Heart left ventricle (tissue), 16 donors: ENCODE measurements around the gene OGDH. TPM values are rescaled to one million over a fixed set of nuclear protein-coding genes. Genes with fewer than 3 reads are reported as not detected.
A peak's percentile ranks its signal among the peaks of the same experiment; 100 is the strongest.

Experiments used
- ATAC-seq, 4 donors: fragments of 200-7000 bp; cut with Tn5 transposase; one replicate each; pipeline ENCODE4 v1.9.1; 2020 to 2022; ENCODE audit warnings: moderate library complexity in 4 of 4, mild to moderate bottlenecking in 3 of 4, moderate number of reproducible peaks in 1 of 4
- DNase-seq, 5 donors: peaks; one replicate each; pipeline ENCODE4 v3.0.0-alpha.2; 2020
- H3K27ac ChIP-seq, 12 donors: fragments of 200-600 bp; sonication (generic) in 4 of 12; one replicate each; pipeline versions ENCODE4 v1.5.0 to v1.8.0; 2016 to 2022; ENCODE audit warnings: mild to moderate bottlenecking in 2 of 12
- H3K27me3 ChIP-seq, 9 donors: fragments of 200-600 bp; sonication (generic) in 2 of 9; one replicate each; pipeline versions ENCODE4 v1.5.1 to v1.8.0; 2016 to 2022; ENCODE audit warnings: mild to moderate bottlenecking in 3 of 9
- H3K36me3 ChIP-seq, 9 donors: fragments of 200-600 bp; sonication (generic) in 2 of 9; one replicate each; pipeline versions ENCODE4 v1.5.0 to v1.8.0; 2018 to 2022; ENCODE audit warnings: mild to moderate bottlenecking in 2 of 9
- H3K4me1 ChIP-seq, 12 donors: fragments of 200-600 bp; sonication (generic) in 4 of 12; one replicate each; pipeline versions ENCODE4 v1.5.0 to v1.8.0; 2016 to 2022; ENCODE audit warnings: mild to moderate bottlenecking in 3 of 12
- H3K4me3 ChIP-seq, 12 donors: fragments of 200-600 bp; sonication (generic) in 4 of 12; one replicate each; pipeline versions ENCODE4 v1.5.0 to v1.8.0; 2017 to 2022; ENCODE audit warnings: mild to moderate bottlenecking in 9 of 12, moderate library complexity in 4 of 12
- H3K9me3 ChIP-seq, 12 donors: fragments of 200-600 bp; sonication (generic) in 4 of 12; one replicate each; pipeline versions ENCODE4 v1.5.0 to v1.8.0; 2016 to 2022; ENCODE audit warnings: mild to moderate bottlenecking in 1 of 12
- CTCF ChIP-seq, 12 donors: fragments of 200-600 bp; sonication (generic) in 4 of 12; IDR thresholded peaks; one replicate each; pipeline versions ENCODE4 v1.5.0 to v1.8.0; 2018 to 2022; ENCODE audit warnings: antibody characterized with exemption in 12 of 12, mild to moderate bottlenecking in 5 of 12
- POLR2A ChIP-seq, 2 donors: fragments of 450-650 bp; IDR thresholded peaks; one replicate each; pipeline ENCODE4 v1.6.1; 2017; ENCODE audit warnings: antibody characterized with exemption in 2 of 2, mild to moderate bottlenecking in 2 of 2, moderate library complexity in 2 of 2
- WGBS, 4 donors: extraction: QIAGEN DNeasy Blood & Tissue Kit in 2 of 4; methylation state at CpG; one replicate each; pipeline versions ENCODE4 v1.1.5 to v1.1.7; 2013 to 2018; 5-methylcytosine and 5-hydroxymethylcytosine counted together
- intact Hi-C, 10 donors: fragments of 100-400 bp; cut with DNase I; formaldehyde crosslinking; loops; one replicate each; pipeline versions ENCODE4 v1.11.1 to v1.14.2; 2022
- polyA plus RNA-seq, 2 donors: library from polyadenylated mRNA; stranded (reverse); fragments of 200-250 nt; gene quantifications; one replicate each; pipeline ENCODE4 v1.2.3, GENCODE V29; 2013
- total RNA-seq, 9 donors: library from RNA; depleted of rRNA in 2 of 9; stranded (reverse); fragments of >200 nt in 2 of 9; fragmentation: NEBNext Ultra II Directional in 3 of 9; extraction: Animal tissue kit (Norgen Biotek cat#: 25700) in 3 of 9; gene quantifications; one replicate each; pipeline versions ENCODE4 v1.1.0 to v1.2.4, GENCODE V29; 2016 to 2023
- donor health status: ischemic (EF 13 %, LVEDD 7.1; RV severe dilation, severe dysfunction).
- donor health status: healthy with polysubstance abuse.
- donor health status: DM: no; HTN: yes; CAD: no.
- donor health status: DM: no; HTN: no; CAD: no.
- donor health status: ischemic (EF 25% LVEDD 6.9; RV normal size, moderate dysfunction).
- donor health status: ischemic (EF 25% LVEDD 5.7; RV mildly dilated, moderate dysfunction).
- donor health status: healthy.
- donor health status: DM: yes; HTN: yes; CAD: no.
- donor health status: ischemic (EF 35%, LVEDD 5.7; RV mildly dilated, moderate dysfunction).
- donor health status: nonischemic (EF 11% LVEDD 7.7; RV severe dilation, severe dysfunction).
- donor health status: DM: yes; HTN: yes; CAD: no.
- donor health status: PGD.
- donor health status: ischemic (EF 29% LVEDD 5.4; RV normal size, mild dysfunction).
- donor health status: nonischemic (EF 23%, LVEDD 6.1; RV moderate dilation, normal function).

The OGDH gene
- total and polyA plus RNA-seq, 11 donors = 247 to 789 (median 633) TPM

GRCh38 chr7:44676776-44677175 is 70.3 kb downstream of the OGDH start:
- Histone ChIP-seq H3K27ac (peak overlapping the region in 5 of 12 donors; percentile 25 to 76 (median 65)), H3K27me3 (no peaks in the 10 kb centered on the region), H3K36me3 (peaks cover 0 to 93% (median 85%) of the 10 kb centered on the region in 9 donors), H3K9me3 (no peaks in the 10 kb centered on the region), H3K4me3 (no peak overlapping the region), H3K4me1 (peaks cover 0 to 30% (median 17%) of the 10 kb centered on the region in 12 donors)
- 85 to 95% (median 90%) methylated on average over 4 of the region's 4 CpGs for WGBS, 4 donors
- DNase-seq = no peak
- no peak for ATAC-seq
- intact Hi-C loops = loop anchor here in 1 of 10 donors (10.0 kb wide), 1 partner anchor 168 kb away; the partner anchor contains the start of gene H2AZ2
- no peak for TF ChIP-seq CTCF (IDR thresholded peaks at IDR 0.05)
- no peak for TF ChIP-seq POLR2A (IDR thresholded peaks at IDR 0.05)

- Histone ChIP-seq H3K4me3 (no peak overlapping the region), H3K27ac (peak overlapping the region in 11 of 12 donors; percentile 44 to 78 (median 68)), H3K27me3 (no peaks in the 10 kb centered on the region), H3K4me1 (peaks cover 0 to 30% (median 17%) of the 10 kb centered on the region in 12 donors), H3K36me3 (peaks cover 0 to 97% (median 93%) of the 10 kb centered on the region in 9 donors), H3K9me3 (no peaks in the 10 kb centered on the region)
- no peak for TF ChIP-seq POLR2A (IDR thresholded peaks at IDR 0.05)
- TF ChIP-seq CTCF (IDR thresholded peaks at IDR 0.05) = no peak
- DNase-seq (no peak), ATAC-seq (peak in 3 of 4 donors; percentile 20 to 24 (median 23))
- intact Hi-C loops = loop anchor here in 1 of 10 donors (10.0 kb wide), 1 partner anchor 167 kb away; the partner anchor contains the start of gene H2AZ2
- WGBS, 4 donors = 52 to 77% (median 66%) methylated on average over 3 to 4 of the region's 4 CpGs
Measured at GRCh38 chr7:44678101-44678470, 71.7 kb downstream of the OGDH start.

GRCh38 chr7:44678471-44679179 is 72.2 kb downstream of the OGDH start:
- TF ChIP-seq CTCF (IDR thresholded peaks at IDR 0.05) (no peak), POLR2A (IDR thresholded peaks at IDR 0.05) (no peak)
- DNase-seq = peak in 4 of 5 donors; percentile 50 to 82 (median 60)
- Histone ChIP-seq H3K9me3 (no peaks in the 10 kb centered on the region), H3K27ac (peak overlapping the region in 11 of 12 donors; percentile 44 to 78 (median 68)), H3K36me3 (peaks cover 2 to 97% (median 93%) of the 10 kb centered on the region in 9 donors), H3K27me3 (no peaks in the 10 kb centered on the region), H3K4me3 (no peak overlapping the region), H3K4me1 (peaks cover 0 to 30% (median 17%) of the 10 kb centered on the region in 12 donors)
- intact Hi-C loops = loop anchor here in 1 of 10 donors (10.0 kb wide), 1 partner anchor 166 kb away; the partner anchor contains the start of gene H2AZ2
- peak; percentile 62 to 81 (median 68) for ATAC-seq
- whole genome bisulfite sequencing, 4 donors = 54 to 62% (median 59%) methylated on average over 5 of the region's 5 CpGs

GRCh38 chr7:44681645-44682044 is 75.2 kb downstream of the OGDH start:
- H3K27ac ChIP-seq = no peak overlapping the region
- H3K4me1 ChIP-seq = peaks cover 0 to 36% (median 19%) of the 10 kb centered on the region in 12 donors
- H3K9me3 ChIP-seq = no peaks in the 10 kb centered on the region
- ATAC-seq (no peak), DNase-seq (no peak)
- TF ChIP-seq POLR2A (IDR thresholded peaks at IDR 0.05) (no peak), CTCF (IDR thresholded peaks at IDR 0.05) (no peak)
- intact Hi-C loops = no loop called here
- WGBS, 4 donors = 96 to 98% (median 97%) methylated on average over 9 of the region's 9 CpGs
- H3K4me3 ChIP-seq = no peak overlapping the region
- peaks cover 3 to 94% (median 82%) of the 10 kb centered on the region in 9 donors for H3K36me3 ChIP-seq
- no peaks in the 10 kb centered on the region for H3K27me3 ChIP-seq
